Smooth muscle cell (in vitro differentiated cells): ENCODE results near the gene CSKMT. TPM values are rescaled to one million over a fixed set of nuclear protein-coding genes. Genes with fewer than 3 reads are reported as not detected.
"Not testable (repeated sequence)": the region's sequence is repeated elsewhere in the genome, so short reads cannot be mapped to it uniquely, and the experiment has no call there.

Experiments
- DNase-seq: peaks from one replicate; lab custom pipeline; 2025; ENCODE audit not compliant: unreplicated experiment; lab: John Stamatoyannopoulos, UW
- H2AFZ ChIP-seq: fragments of 200-600 bp; sonication (generic); 2 replicates; pipeline ENCODE4 v1.6.0; 2016; ENCODE audit warnings: antibody characterized with exemption, low read depth, mild to moderate bottlenecking
- H3F3A ChIP-seq: fragments of 200-600 bp; sonication (generic); 2 replicates; pipeline ENCODE4 v1.6.0; 2017; ENCODE audit warnings: antibody characterized with exemption, low read depth
- H3K27ac ChIP-seq: fragments of 200-600 bp; sonication (generic); 2 replicates; pipeline ENCODE4 v1.5.1; 2016; ENCODE audit warnings: low read depth, mild to moderate bottlenecking
- H3K27me3 ChIP-seq: fragments of 200-600 bp; sonication (generic); 2 replicates; pipeline ENCODE4 v1.6.1; 2016; ENCODE audit warnings: low read depth, mild to moderate bottlenecking
- H3K36me3 ChIP-seq: fragments of 200-600 bp; sonication (generic); 2 replicates; pipeline ENCODE4 v1.5.1; 2016; ENCODE audit warnings: low read depth
- H3K4me1 ChIP-seq: fragments of 200-600 bp; sonication (generic); 2 replicates; pipeline ENCODE4 v1.5.1; 2016; ENCODE audit warnings: low read depth
- H3K4me2 ChIP-seq: fragments of 200-600 bp; sonication (generic); 2 replicates; pipeline ENCODE4 v1.6.0; 2016; ENCODE audit warnings: mild to moderate bottlenecking
- H3K4me3 ChIP-seq: fragments of 200-600 bp; sonication (generic); 2 replicates; pipeline ENCODE4 v1.5.1; 2016; ENCODE audit warnings: mild to moderate bottlenecking
- H3K79me2 ChIP-seq: fragments of 200-600 bp; sonication (generic); 2 replicates; pipeline ENCODE4 v1.6.0; 2016; ENCODE audit warnings: low read depth, mild to moderate bottlenecking
- H3K9ac ChIP-seq: fragments of 200-600 bp; sonication (generic); 2 replicates; pipeline ENCODE4 v1.6.0; 2016; ENCODE audit warnings: low read depth
- H3K9me3 ChIP-seq: fragments of 200-600 bp; sonication (generic); replicated peaks from 2 replicates; pipeline ENCODE4 v1.5.1; 2016; ENCODE audit warnings: low read depth
- H4K20me1 ChIP-seq: fragments of 200-600 bp; sonication (generic); 2 replicates; pipeline ENCODE4 v1.6.0; 2016; ENCODE audit warnings: low read depth
- WGBS: methylation state at CpG from one replicate; pipeline ENCODE4 v1.1.7; 2016; ENCODE audit warnings: low lambda C conversion rate; 5-methylcytosine and 5-hydroxymethylcytosine counted together
- polyA plus RNA-seq: library from polyadenylated mRNA; unstranded; fragments of >200 nt; fragmentation: Nextera tagmentation; extraction: Ambion mirVana; gene quantifications from 2 replicates; pipeline ENCODE4 v1.2.1, GENCODE V29; 2016
- total RNA-seq: library from RNA; depleted of rRNA; stranded (reverse); fragments of >200 nt; gene quantifications from 2 replicates; pipeline ENCODE4 v1.2.3, GENCODE V29; 2014
- TF ChIP-seq, protein P1 (sequence below): fragments of 200-600 bp; sonication (generic); IDR thresholded peaks from 2 replicates; pipeline ENCODE4 v1.5.1; 2017; ENCODE audit warnings: borderline replicate concordance, mild to moderate bottlenecking, antibody characterized with exemption; ENCODE audit not compliant: insufficient read depth, poor library complexity, severe bottlenecking

CSKMT gene
- total and polyA plus RNA-seq, 2 experiments from 2014 or later, result 1.4 to 4.9 TPM

DNA sequence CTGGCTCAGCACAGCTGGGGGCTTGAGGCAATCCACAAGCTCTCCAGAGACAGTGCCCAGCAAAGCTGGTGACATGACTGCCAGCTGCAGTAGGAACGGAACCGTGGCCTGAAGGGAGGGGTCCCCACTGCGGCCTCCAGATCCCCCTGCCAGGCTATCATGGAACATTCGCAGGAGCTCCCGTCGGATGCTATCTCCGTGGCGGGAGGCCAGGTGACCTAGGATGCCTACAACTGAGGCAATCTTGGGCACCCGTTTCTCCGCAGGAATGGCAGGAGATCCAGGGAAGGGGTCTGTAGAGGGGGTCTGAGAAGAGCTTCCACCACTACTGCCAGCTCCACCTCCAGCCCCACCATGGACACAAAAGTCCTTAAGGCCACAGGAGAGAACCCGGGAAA, 16.1 kb upstream of the CSKMT start:
- WGBS, result 99% methylated on average over 11 of the region's 11 CpGs
- TF ChIP-seq, protein P1, sequence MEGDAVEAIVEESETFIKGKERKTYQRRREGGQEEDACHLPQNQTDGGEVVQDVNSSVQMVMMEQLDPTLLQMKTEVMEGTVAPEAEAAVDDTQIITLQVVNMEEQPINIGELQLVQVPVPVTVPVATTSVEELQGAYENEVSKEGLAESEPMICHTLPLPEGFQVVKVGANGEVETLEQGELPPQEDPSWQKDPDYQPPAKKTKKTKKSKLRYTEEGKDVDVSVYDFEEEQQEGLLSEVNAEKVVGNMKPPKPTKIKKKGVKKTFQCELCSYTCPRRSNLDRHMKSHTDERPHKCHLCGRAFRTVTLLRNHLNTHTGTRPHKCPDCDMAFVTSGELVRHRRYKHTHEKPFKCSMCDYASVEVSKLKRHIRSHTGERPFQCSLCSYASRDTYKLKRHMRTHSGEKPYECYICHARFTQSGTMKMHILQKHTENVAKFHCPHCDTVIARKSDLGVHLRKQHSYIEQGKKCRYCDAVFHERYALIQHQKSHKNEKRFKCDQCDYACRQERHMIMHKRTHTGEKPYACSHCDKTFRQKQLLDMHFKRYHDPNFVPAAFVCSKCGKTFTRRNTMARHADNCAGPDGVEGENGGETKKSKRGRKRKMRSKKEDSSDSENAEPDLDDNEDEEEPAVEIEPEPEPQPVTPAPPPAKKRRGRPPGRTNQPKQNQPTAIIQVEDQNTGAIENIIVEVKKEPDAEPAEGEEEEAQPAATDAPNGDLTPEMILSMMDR, result no peak
- peaks cover 6% of the 10 kb centered on the region for H4K20me1 ChIP-seq
- H3K27me3 ChIP-seq, result no peaks in the 10 kb centered on the region
- peaks cover 42% of the 10 kb centered on the region for H3K79me2 ChIP-seq
- no peak overlapping the region for H3K27ac ChIP-seq
- no peak for DNase-seq
- peaks cover 3% of the 10 kb centered on the region for H3F3A ChIP-seq
- H3K4me3 ChIP-seq, result no peak overlapping the region
- no peak overlapping the region for H2AFZ ChIP-seq
- no peaks in the 10 kb centered on the region for H3K36me3 ChIP-seq
- H3K4me1 ChIP-seq, result peaks cover 3% of the 10 kb centered on the region
- no peak overlapping the region for H3K9ac ChIP-seq
- no peak overlapping the region for H3K4me2 ChIP-seq
- H3K9me3 ChIP-seq, result no peaks in the 10 kb centered on the region

DNA sequence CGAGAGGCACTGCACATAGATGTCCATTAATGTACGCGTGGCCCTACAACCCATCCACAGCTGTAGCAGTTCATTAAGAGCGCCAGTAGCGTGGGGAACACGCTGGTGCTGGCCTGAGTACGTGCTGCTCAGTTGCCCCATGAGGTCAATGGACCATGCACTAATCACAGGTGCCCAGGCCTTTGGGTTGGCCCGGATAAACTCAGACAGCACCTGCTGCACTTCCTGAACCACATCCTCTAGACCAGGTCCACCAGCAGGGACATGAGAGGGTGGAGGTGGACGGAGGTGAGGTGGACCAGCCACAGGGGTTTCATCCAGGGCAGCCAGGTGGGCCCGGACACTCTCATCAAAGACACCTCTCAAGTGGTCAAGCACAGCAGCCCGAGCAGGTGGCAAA, 15.6 kb upstream of the CSKMT start:
- peaks cover 6% of the 10 kb centered on the region for H4K20me1 ChIP-seq
- no peak overlapping the region for H3K27ac ChIP-seq
- H3K36me3 ChIP-seq, result no peaks in the 10 kb centered on the region
- peaks cover 3% of the 10 kb centered on the region for H3F3A ChIP-seq
- no peak overlapping the region for H2AFZ ChIP-seq
- DNase-seq, result no peak
- peaks cover 37% of the 10 kb centered on the region for H3K79me2 ChIP-seq
- 98% methylated on average over 11 of the region's 11 CpGs for WGBS
- TF ChIP-seq, protein P1, result no peak
- no peak overlapping the region for H3K4me3 ChIP-seq
- no peaks in the 10 kb centered on the region for H3K9me3 ChIP-seq
- no peak overlapping the region for H3K4me2 ChIP-seq
- no peaks in the 10 kb centered on the region for H3K27me3 ChIP-seq
- H3K9ac ChIP-seq, result no peak overlapping the region
- peaks cover 3% of the 10 kb centered on the region for H3K4me1 ChIP-seq

DNA sequence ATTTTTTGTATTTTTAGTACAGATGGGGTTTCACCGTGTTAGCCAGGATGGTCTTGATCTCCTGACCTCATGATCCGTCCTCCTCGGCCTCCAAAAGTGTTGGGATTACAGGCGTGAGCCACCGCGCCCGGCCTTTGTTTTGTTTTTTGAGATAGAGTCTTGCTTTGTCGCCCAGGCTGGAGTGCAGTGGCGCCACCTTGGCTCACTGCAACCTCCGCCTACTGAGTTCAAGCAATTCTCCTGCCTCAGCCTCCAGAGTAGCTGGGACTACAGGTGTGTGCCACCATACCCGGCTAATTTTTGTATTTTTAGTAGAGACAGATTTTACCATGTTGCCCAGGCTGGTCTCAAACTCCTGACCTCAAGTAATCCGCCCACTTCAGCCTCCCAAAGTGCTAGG, 14.8 kb upstream of the CSKMT start:
- H3K4me3 ChIP-seq, DNase-seq, H3K27me3 ChIP-seq, H3K9ac ChIP-seq, H3K4me1 ChIP-seq, H3K36me3 ChIP-seq, H2AFZ ChIP-seq, H3K4me2 ChIP-seq, H3K9me3 ChIP-seq, H4K20me1 ChIP-seq, H3K27ac ChIP-seq, H3F3A ChIP-seq: not testable (repeated sequence)
- 99% methylated on average over 12 of the region's 12 CpGs for WGBS
- peaks cover 29% of the 10 kb centered on the region for H3K79me2 ChIP-seq

DNA sequence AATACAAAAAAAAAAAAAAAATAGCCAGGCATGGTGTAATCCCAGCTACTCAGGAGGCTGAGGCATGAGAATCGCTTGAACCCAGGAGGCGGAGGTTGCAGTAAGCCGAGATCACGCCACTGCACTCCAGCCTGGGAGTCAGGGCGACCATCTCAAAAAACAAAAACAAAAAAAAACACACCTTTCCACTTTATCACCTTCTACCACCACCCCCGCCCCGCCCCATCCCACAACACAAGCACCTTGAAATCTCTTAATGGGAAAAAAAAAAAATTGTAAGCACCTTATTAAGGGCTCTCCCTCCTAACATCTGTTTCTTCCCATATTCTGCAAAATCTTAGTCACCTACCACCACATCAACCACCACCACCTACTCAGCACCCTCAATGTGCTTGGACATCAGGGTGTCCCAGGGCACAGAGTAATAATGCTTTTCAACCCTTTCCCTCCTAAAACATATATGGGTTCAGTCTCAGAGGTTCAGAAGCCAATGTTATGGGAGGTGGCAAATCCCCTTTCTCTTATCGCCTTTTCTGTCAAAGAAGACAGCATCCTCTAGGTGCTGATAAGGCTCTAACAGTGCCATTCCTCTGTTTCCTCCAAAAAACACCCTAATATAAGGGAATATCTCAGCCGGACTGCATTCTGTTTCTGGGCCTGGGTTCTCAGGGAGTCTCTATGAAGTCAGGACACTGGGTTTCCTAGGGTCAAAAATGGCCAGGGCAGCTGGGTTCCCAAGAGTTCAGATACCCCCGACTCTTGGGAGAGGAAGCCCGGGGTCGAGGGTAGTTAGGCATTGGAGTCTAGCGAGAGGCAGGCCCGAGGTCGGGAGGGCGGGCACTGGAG, 12.7 kb upstream of the CSKMT start:
- H3K4me2 ChIP-seq, result peak overlapping the region; percentile 92
- peak overlapping the region; percentile 94 for H3K9ac ChIP-seq
- no peak for DNase-seq
- TF ChIP-seq, protein P1, result no peak
- no peaks in the 10 kb centered on the region for H3K27me3 ChIP-seq
- no peaks in the 10 kb centered on the region for H4K20me1 ChIP-seq
- H3K4me1 ChIP-seq, result peaks cover 3% of the 10 kb centered on the region
- peak overlapping the region; percentile 100 for H2AFZ ChIP-seq
- peaks cover 19% of the 10 kb centered on the region for H3K79me2 ChIP-seq
- no peaks in the 10 kb centered on the region for H3F3A ChIP-seq
- 42% methylated on average over 16 of the region's 16 CpGs for WGBS
- peak overlapping the region; percentile 78 for H3K27ac ChIP-seq
- no peaks in the 10 kb centered on the region for H3K36me3 ChIP-seq
- no peaks in the 10 kb centered on the region for H3K9me3 ChIP-seq
- peak overlapping the region; percentile 86 for H3K4me3 ChIP-seq
